PFSK-1 (cell line): ENCODE measurements around the gene MAML2.

Experiments used
- POLR2AphosphoS5 ChIP-seq: IDR thresholded peaks from 2 replicates; pipeline ENCODE4 v1.6.1; 2012; ENCODE audit warnings: low read depth, mild to moderate bottlenecking, control low read depth, low read length, moderate library complexity
- TAF1 ChIP-seq: IDR thresholded peaks from 2 replicates; pipeline ENCODE4 v1.6.1; 2012; ENCODE audit warnings: low read length, control low read depth, borderline replicate concordance; ENCODE audit not compliant: insufficient read depth
- TF ChIP-seq, protein P1 (sequence below), 2 experiments: IDR thresholded peaks; 2 replicates each; pipeline versions ENCODE4 v1.6.1 to v1.8.0; 2011 to 2012; ENCODE audit warnings: low read depth in 2 of 2, low read length in 2 of 2, control low read depth in 1 of 2, inconsistent platforms in 1 of 2, mild to moderate bottlenecking in 1 of 2, moderate library complexity in 1 of 2; ENCODE audit not compliant: insufficient read depth in 1 of 2

DNA sequence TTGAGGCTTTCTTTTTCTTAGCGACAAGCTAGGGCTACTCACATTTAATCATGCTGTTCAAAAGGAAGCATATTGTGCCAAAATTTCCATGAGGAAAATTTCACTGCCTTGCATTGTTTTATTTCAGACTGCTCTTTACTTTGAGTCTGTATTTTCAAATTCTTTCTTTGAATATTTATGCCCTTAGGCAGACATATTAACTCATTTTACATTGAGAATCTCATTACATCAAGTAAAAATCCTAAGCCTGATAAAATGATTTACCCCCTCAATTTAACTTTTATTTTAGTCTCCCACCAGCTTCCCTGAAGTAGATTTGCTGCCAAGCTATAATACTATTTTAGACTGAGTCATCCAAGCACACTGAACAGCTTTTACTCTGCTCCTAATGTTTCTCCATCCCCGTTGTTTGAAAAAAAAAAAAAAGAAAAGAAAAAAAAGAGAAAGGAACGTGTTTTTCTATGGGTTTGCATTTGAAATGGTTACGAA is 229.8 kb downstream of the MAML2 start:
- TF ChIP-seq TAF1 (no peak), POLR2AphosphoS5 (no peak)
- TF ChIP-seq, protein P1, sequence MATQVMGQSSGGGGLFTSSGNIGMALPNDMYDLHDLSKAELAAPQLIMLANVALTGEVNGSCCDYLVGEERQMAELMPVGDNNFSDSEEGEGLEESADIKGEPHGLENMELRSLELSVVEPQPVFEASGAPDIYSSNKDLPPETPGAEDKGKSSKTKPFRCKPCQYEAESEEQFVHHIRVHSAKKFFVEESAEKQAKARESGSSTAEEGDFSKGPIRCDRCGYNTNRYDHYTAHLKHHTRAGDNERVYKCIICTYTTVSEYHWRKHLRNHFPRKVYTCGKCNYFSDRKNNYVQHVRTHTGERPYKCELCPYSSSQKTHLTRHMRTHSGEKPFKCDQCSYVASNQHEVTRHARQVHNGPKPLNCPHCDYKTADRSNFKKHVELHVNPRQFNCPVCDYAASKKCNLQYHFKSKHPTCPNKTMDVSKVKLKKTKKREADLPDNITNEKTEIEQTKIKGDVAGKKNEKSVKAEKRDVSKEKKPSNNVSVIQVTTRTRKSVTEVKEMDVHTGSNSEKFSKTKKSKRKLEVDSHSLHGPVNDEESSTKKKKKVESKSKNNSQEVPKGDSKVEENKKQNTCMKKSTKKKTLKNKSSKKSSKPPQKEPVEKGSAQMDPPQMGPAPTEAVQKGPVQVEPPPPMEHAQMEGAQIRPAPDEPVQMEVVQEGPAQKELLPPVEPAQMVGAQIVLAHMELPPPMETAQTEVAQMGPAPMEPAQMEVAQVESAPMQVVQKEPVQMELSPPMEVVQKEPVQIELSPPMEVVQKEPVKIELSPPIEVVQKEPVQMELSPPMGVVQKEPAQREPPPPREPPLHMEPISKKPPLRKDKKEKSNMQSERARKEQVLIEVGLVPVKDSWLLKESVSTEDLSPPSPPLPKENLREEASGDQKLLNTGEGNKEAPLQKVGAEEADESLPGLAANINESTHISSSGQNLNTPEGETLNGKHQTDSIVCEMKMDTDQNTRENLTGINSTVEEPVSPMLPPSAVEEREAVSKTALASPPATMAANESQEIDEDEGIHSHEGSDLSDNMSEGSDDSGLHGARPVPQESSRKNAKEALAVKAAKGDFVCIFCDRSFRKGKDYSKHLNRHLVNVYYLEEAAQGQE (IDR thresholded peaks at IDR 0.05; ENCODE audit: insufficient read depth in 1 of 2, low read depth in 2 of 2, low read length in 2 of 2), result no peak
